Measurements from ENCODE around the gene WNK3. TPM values are rescaled to one million over a fixed set of nuclear protein-coding genes. Genes with fewer than 3 reads are reported as not detected.

The WNK3 gene
- total RNA-seq, 1 donor from 2014 or later: 15.8 TPM

DNA sequence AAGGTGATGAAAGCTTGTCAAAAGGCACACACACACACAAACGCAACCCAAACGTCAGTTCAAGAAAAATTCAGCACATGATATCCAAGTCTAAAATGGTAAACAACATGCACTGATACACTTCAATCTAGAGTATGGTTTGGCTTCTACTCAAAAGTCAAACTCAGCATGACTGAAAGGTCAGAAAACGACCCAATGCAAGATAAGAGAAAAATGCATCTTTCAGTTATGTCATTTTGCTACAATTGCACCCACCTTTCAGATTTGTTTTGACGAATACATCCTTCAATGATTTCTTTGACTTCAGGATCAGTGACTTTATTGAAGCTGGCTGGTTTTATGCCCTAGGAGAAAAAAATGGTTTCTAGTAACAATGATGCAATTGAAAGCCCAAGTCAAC is 56.3 kb downstream of the WNK3 start:
- H3K4me1 Mint-ChIP-seq: no peaks in the 10 kb centered on the region
- DNase-seq (ENCODE audit: low spot score in 2 of 2, unreplicated experiment in 2 of 2): no peak
- H3K27ac Mint-ChIP-seq: no peak overlapping the region
- TF ChIP-seq, protein P1, sequence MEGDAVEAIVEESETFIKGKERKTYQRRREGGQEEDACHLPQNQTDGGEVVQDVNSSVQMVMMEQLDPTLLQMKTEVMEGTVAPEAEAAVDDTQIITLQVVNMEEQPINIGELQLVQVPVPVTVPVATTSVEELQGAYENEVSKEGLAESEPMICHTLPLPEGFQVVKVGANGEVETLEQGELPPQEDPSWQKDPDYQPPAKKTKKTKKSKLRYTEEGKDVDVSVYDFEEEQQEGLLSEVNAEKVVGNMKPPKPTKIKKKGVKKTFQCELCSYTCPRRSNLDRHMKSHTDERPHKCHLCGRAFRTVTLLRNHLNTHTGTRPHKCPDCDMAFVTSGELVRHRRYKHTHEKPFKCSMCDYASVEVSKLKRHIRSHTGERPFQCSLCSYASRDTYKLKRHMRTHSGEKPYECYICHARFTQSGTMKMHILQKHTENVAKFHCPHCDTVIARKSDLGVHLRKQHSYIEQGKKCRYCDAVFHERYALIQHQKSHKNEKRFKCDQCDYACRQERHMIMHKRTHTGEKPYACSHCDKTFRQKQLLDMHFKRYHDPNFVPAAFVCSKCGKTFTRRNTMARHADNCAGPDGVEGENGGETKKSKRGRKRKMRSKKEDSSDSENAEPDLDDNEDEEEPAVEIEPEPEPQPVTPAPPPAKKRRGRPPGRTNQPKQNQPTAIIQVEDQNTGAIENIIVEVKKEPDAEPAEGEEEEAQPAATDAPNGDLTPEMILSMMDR (IDR thresholded peaks at IDR 0.05; ENCODE audit: unreplicated experiment): no peak
- H3K9me3 Mint-ChIP-seq: peaks cover 21% of the 10 kb centered on the region
- peaks cover 18% of the 10 kb centered on the region for H3K36me3 Mint-ChIP-seq
- no peak overlapping the region for H3K4me3 Mint-ChIP-seq
- no peaks in the 10 kb centered on the region for H3K27me3 Mint-ChIP-seq (ENCODE audit: low read depth)

GRCh38 chrX:54294306-54294705 is 63.5 kb downstream of the WNK3 start:
- H3K4me1 Mint-ChIP-seq: no peaks in the 10 kb centered on the region
- H3K27ac Mint-ChIP-seq: no peak overlapping the region
- no peak overlapping the region for H3K4me3 Mint-ChIP-seq
- H3K36me3 Mint-ChIP-seq: peaks cover 11% of the 10 kb centered on the region
- H3K9me3 Mint-ChIP-seq: peaks cover 15% of the 10 kb centered on the region
- H3K27me3 Mint-ChIP-seq (ENCODE audit: low read depth): no peaks in the 10 kb centered on the region
- TF ChIP-seq, protein P1 (IDR thresholded peaks at IDR 0.05; ENCODE audit: unreplicated experiment): no peak
- DNase-seq (ENCODE audit: low spot score in 2 of 2, unreplicated experiment in 2 of 2): no peak

GRCh38 chrX:54292755-54293154 is 65.1 kb downstream of the WNK3 start:
- Mint-ChIP-seq H3K4me3 (no peak overlapping the region), H3K27me3 (ENCODE audit: low read depth) (no peaks in the 10 kb centered on the region), H3K4me1 (no peaks in the 10 kb centered on the region), H3K27ac (no peak overlapping the region), H3K9me3 (peaks cover 19% of the 10 kb centered on the region), H3K36me3 (peaks cover 11% of the 10 kb centered on the region)
- TF ChIP-seq, protein P1 (IDR thresholded peaks at IDR 0.05; ENCODE audit: unreplicated experiment): no peak
- DNase-seq (ENCODE audit: low spot score in 2 of 2, unreplicated experiment in 2 of 2): no peak

DNA sequence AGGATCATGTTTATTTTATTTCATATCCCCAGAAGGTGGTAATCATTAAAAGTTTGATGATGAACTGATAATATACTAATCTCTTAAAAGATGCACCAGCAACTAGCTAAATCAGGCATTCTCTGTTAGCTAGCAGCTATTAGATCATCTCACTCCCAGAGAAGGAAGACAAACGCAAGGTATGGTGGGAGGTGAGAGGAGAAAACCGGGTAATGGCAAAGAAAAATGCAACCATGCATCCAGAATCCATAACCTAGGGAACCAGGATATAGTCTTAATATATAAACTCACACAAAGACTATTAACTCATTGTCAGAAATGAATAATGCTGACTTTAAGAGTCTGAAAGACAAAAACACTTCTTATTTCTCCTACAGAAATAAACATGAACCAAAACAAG is 66.1 kb downstream of the WNK3 start:
- Mint-ChIP-seq H3K27ac (no peak overlapping the region), H3K4me3 (no peak overlapping the region), H3K9me3 (peaks cover 25% of the 10 kb centered on the region), H3K36me3 (peaks cover 11% of the 10 kb centered on the region), H3K4me1 (no peaks in the 10 kb centered on the region), H3K27me3 (ENCODE audit: low read depth) (no peaks in the 10 kb centered on the region)
- DNase-seq (ENCODE audit: low spot score in 2 of 2, unreplicated experiment in 2 of 2): no peak
- TF ChIP-seq, protein P1 (IDR thresholded peaks at IDR 0.05; ENCODE audit: unreplicated experiment): no peak

- H3K4me3 Mint-ChIP-seq: no peak overlapping the region
These were observed 68.9 kb downstream of the WNK3 start for GRCh38 chrX:54288968-54289367.

More at GRCh38 chrX:54288968-54289367, 68.9 kb downstream of the WNK3 start:
- TF ChIP-seq, protein P1 (IDR thresholded peaks at IDR 0.05; ENCODE audit: unreplicated experiment): no peak
- H3K4me1 Mint-ChIP-seq: no peaks in the 10 kb centered on the region
- peaks cover 9% of the 10 kb centered on the region for H3K36me3 Mint-ChIP-seq
- no peak for DNase-seq (ENCODE audit: low spot score in 2 of 2, unreplicated experiment in 2 of 2)
- H3K27ac Mint-ChIP-seq: no peak overlapping the region
- H3K9me3 Mint-ChIP-seq: peaks cover 30% of the 10 kb centered on the region
- no peaks in the 10 kb centered on the region for H3K27me3 Mint-ChIP-seq (ENCODE audit: low read depth)

Measured in mesothelial cell of epicardium (in vitro differentiated cells).